ENCODE results near the gene HP1BP3.
"Not testable (repeated sequence)": the region's sequence is repeated elsewhere in the genome, so short reads cannot be mapped to it uniquely, and the experiment has no call there.

Gene HP1BP3

GRCh38 chr1:20726118-20726911, 60.8 kb downstream of the HP1BP3 start:
- no peak for FAIRE-seq

GRCh38 chr1:20725189-20726117, 61.7 kb downstream of the HP1BP3 start:
- no peak for FAIRE-seq

- FAIRE-seq: no peak
Observed at GRCh38 chr1:20724364-20725188, 62.5 kb downstream of the HP1BP3 start.

GRCh38 chr1:20723537-20724363, 63.4 kb downstream of the HP1BP3 start:
- FAIRE-seq: no peak

- no peak for FAIRE-seq
Observed at GRCh38 chr1:20723159-20723536, 64.0 kb downstream of the HP1BP3 start.

GRCh38 chr1:20721117-20722061, 65.7 kb downstream of the HP1BP3 start:
- no peak for FAIRE-seq

- FAIRE-seq: no peak
Observed at GRCh38 chr1:20720631-20721091, 66.4 kb downstream of the HP1BP3 start.

GRCh38 chr1:20719871-20720620, 67.1 kb downstream of the HP1BP3 start:
- no peak for FAIRE-seq

- no peak for FAIRE-seq
Observed at GRCh38 chr1:20719261-20719660, 67.8 kb downstream of the HP1BP3 start.

GRCh38 chr1:20718343-20718882, 68.7 kb downstream of the HP1BP3 start:
- not testable (repeated sequence) for FAIRE-seq

GRCh38 chr1:20717452-20718342, 69.4 kb downstream of the HP1BP3 start, which contains the start of gene KIF17:
Gene KIF17 (minus strand): TSS chr1:20718007. CDS start chr1:20717706, 301 bp downstream.
- no peak for FAIRE-seq

- no peak for FAIRE-seq
Observed at GRCh38 chr1:20716232-20716631, 70.9 kb downstream of the HP1BP3 start.

- FAIRE-seq: no peak
Observed at GRCh38 chr1:20715406-20715805, 71.7 kb downstream of the HP1BP3 start.

- FAIRE-seq: no peak
Observed at GRCh38 chr1:20713440-20713839, 73.7 kb downstream of the HP1BP3 start.

- no peak for FAIRE-seq
Observed at GRCh38 chr1:20712215-20712577, 74.9 kb downstream of the HP1BP3 start.

- no peak for FAIRE-seq
Observed at GRCh38 chr1:20711285-20712214, 75.6 kb downstream of the HP1BP3 start.
